Activated gamma-delta T cell treated with Interleukin-2 at 50 U/mL for 16 hours (primary cell): Measurements from ENCODE around the gene TIGD2.

Source experiments
- DNase-seq: peaks from one replicate; pipeline ENCODE4 v3.0.0-alpha.2; 2020

Gene TIGD2

GRCh38 chr4:89110986-89111832 is at the start of gene TIGD2:
Gene TIGD2 (plus strand): TSS chr4:89111533. CDS start chr4:89112975, 1,442 bp downstream.
- peak; percentile 87 for DNase-seq

- no peak for DNase-seq
Observed at GRCh38 chr4:89064848-89065247, 46.5 kb upstream of the TIGD2 start.

- DNase-seq = no peak
Observed at GRCh38 chr4:89067417-89067816, 43.9 kb upstream of the TIGD2 start.

GRCh38 chr4:89069481-89069880 is 41.9 kb upstream of the TIGD2 start:
- DNase-seq = no peak

- DNase-seq = no peak
Observed at GRCh38 chr4:89070041-89070440, 41.3 kb upstream of the TIGD2 start.

GRCh38 chr4:89071311-89071710 is 40.0 kb upstream of the TIGD2 start:
- no peak for DNase-seq

- no peak for DNase-seq
Observed at GRCh38 chr4:89072921-89073320, 38.4 kb upstream of the TIGD2 start.

GRCh38 chr4:89077761-89078160 is 33.6 kb upstream of the TIGD2 start:
- no peak for DNase-seq

- DNase-seq = no peak
Observed at GRCh38 chr4:89078300-89078699, 33.0 kb upstream of the TIGD2 start.

GRCh38 chr4:89099034-89099433 is 12.3 kb upstream of the TIGD2 start:
- DNase-seq = no peak

GRCh38 chr4:89099471-89099870 is 11.9 kb upstream of the TIGD2 start:
- no peak for DNase-seq

GRCh38 chr4:89100853-89101252 is 10.5 kb upstream of the TIGD2 start:
- DNase-seq = no peak

GRCh38 chr4:89101256-89102161 is 9.8 kb upstream of the TIGD2 start:
- DNase-seq = no peak

GRCh38 chr4:89105726-89106125 is 5.6 kb upstream of the TIGD2 start:
- no peak for DNase-seq

GRCh38 chr4:89108091-89108490 is 3.2 kb upstream of the TIGD2 start:
- no peak for DNase-seq

- no peak for DNase-seq
Observed at GRCh38 chr4:89109841-89110540, 1.3 kb upstream of the TIGD2 start.

GRCh38 chr4:89110541-89110985 is 770 bp upstream of the TIGD2 start:
- DNase-seq = no peak

- DNase-seq = no peak
Observed at GRCh38 chr4:89111833-89112563, 665 bp downstream of the TIGD2 start.

GRCh38 chr4:89113415-89113814 is 2.1 kb downstream of the TIGD2 start:
- DNase-seq = no peak

GRCh38 chr4:89114100-89114499 is 2.8 kb downstream of the TIGD2 start:
- DNase-seq = no peak

GRCh38 chr4:89117115-89117514 is 5.8 kb downstream of the TIGD2 start:
- DNase-seq = no peak

- no peak for DNase-seq
Observed at GRCh38 chr4:89119166-89119565, 7.8 kb downstream of the TIGD2 start.
